Right atrium auricular region (tissue), 2 donors: ENCODE data around the gene HAX1. TPM values are rescaled to one million over a fixed set of nuclear protein-coding genes. Genes with fewer than 3 reads are reported as not detected.

Source experiments
- DNase-seq: peaks from one replicate; pipeline ENCODE4 v3.0.0-alpha.2; 2019; ENCODE audit warnings: low spot score
- H3K27ac ChIP-seq, 2 donors: fragments of 200-600 bp; sonication (generic); 1 replicate in 1 of 2; 2 replicates in 1 of 2; pipeline ENCODE4 v1.5.1; 2016 to 2019
- H3K27me3 ChIP-seq, 2 donors: fragments of 200-600 bp; sonication (generic); one replicate each; pipeline versions ENCODE4 v1.5.1 to v1.6.0; 2017 to 2019
- H3K36me3 ChIP-seq: fragments of 200-600 bp; sonication (generic); one replicate; pipeline ENCODE4 v1.5.1; 2016
- H3K4me1 ChIP-seq, 2 donors: fragments of 200-600 bp; sonication (generic); one replicate each; pipeline versions ENCODE4 v1.5.1 to v1.6.0; 2017 to 2019
- H3K4me3 ChIP-seq, 2 donors: fragments of 200-600 bp; sonication (generic); 1 replicate in 1 of 2; 2 replicates in 1 of 2; pipeline ENCODE4 v1.5.1; 2017 to 2019; ENCODE audit warnings: mild to moderate bottlenecking in 1 of 2, moderate library complexity in 1 of 2
- H3K9me3 ChIP-seq, 2 donors: fragments of 200-600 bp; sonication (generic); one replicate each; pipeline ENCODE4 v1.5.1; 2019
- CTCF ChIP-seq, 2 donors: fragments of 200-600 bp; sonication (generic); IDR thresholded peaks; one replicate each; pipeline ENCODE4 v1.5.1; 2019; ENCODE audit warnings: antibody characterized with exemption in 2 of 2
- total RNA-seq, 2 donors: library from RNA; depleted of rRNA; stranded (reverse); fragments of >200 nt; gene quantifications; one replicate each; pipeline ENCODE4 v1.1.0, GENCODE V29; 2016

Gene HAX1
- total RNA-seq, 2 donors from 2014 or later: 129 to 168 TPM

- Histone ChIP-seq H3K4me1 (peaks cover 0 to 38% of the 10 kb centered on the region in 2 donors), H3K27ac (peak overlapping the region; percentile 92 to 95), H3K27me3 (no peaks in the 10 kb centered on the region), H3K36me3 (no peaks in the 10 kb centered on the region), H3K4me3 (peak overlapping the region in 1 of 2 donors; percentile 84), H3K9me3 (no peaks in the 10 kb centered on the region)
- TF ChIP-seq CTCF (IDR thresholded peaks at IDR 0.05): no peak
- no peak for DNase-seq
Measured at GRCh38 chr1:154324241-154324640, 51.8 kb downstream of the HAX1 start.

GRCh38 chr1:154324669-154325582, 52.5 kb downstream of the HAX1 start, which contains the start of gene ATP8B2:
Gene ATP8B2 (plus strand): TSS chr1:154325525. CDS start chr1:154328142, 2,617 bp downstream.
- H3K27ac ChIP-seq: peak within 1 kb of the TSS; percentile 92 to 95
- peak; percentile 91 to 95 for TF ChIP-seq CTCF (IDR thresholded peaks at IDR 0.05)
- peak; percentile 74 for DNase-seq
- peak within 1 kb of the TSS; percentile 84 to 88 for H3K4me3 ChIP-seq
- H3K9me3 ChIP-seq: no peaks in the 10 kb centered on the region
- H3K4me1 ChIP-seq: peaks cover 0 to 40% of the 10 kb centered on the region in 2 donors
- no peaks in the 10 kb centered on the region for H3K27me3 ChIP-seq
- H3K36me3 ChIP-seq: no peaks in the 10 kb centered on the region

Other genes with a start within 250 kb of the HAX1 start
- gene NUP210L, start 117.6 kb upstream of the HAX1 start, total RNA-seq: under 1 TPM in 1 of 2 donors, not detected in 1; 0.28 TPM
- gene TPM3, start 80.5 kb upstream of the HAX1 start, total RNA-seq: 100 to 1,000 TPM; 469 to 975 TPM
- not detected for gene CFAP141, start 66.3 kb upstream of the HAX1 start, total RNA-seq
- 10 to 100 TPM; 48.9 to 58.6 TPM for gene UBAP2L, start 51.7 kb upstream of the HAX1 start, total RNA-seq
- gene AQP10, start 48.5 kb downstream of the HAX1 start, total RNA-seq: not detected
- 10 to 100 TPM; 22.8 to 82.5 TPM for gene ATP8B2, start 52.9 kb downstream of the HAX1 start, total RNA-seq
- 10 to 100 TPM; 11.8 to 21.8 TPM for gene IL6R, start 132.7 kb downstream of the HAX1 start, total RNA-seq
- gene TDRD10, start 229.6 kb downstream of the HAX1 start, total RNA-seq: 1 to 10 TPM in 1 of 2 donors, under 1 TPM in 1; 0.85 to 1.8 TPM
- gene SHE, start 229.8 kb downstream of the HAX1 start, total RNA-seq: 10 to 100 TPM; 10.8 to 19.9 TPM